ENCODE data around the gene ZBTB16.

Gene ZBTB16

GRCh38 chr11:114149689-114150407 lies 90.3 kb downstream of the ZBTB16 start:
- TF ChIP-seq CTCF (IDR thresholded peaks at IDR 0.05; ENCODE audit: insufficient read depth, missing control alignments): no peak
- no peak for DNase-seq (ENCODE audit: insufficient read length, low spot score)
- FAIRE-seq: no peak

GRCh38 chr11:114150671-114151070 lies 91.2 kb downstream of the ZBTB16 start:
- no peak for TF ChIP-seq CTCF (IDR thresholded peaks at IDR 0.05; ENCODE audit: insufficient read depth, missing control alignments)
- DNase-seq (ENCODE audit: insufficient read length, low spot score) (no peak), FAIRE-seq (no peak)

- TF ChIP-seq CTCF (IDR thresholded peaks at IDR 0.05; ENCODE audit: insufficient read depth, missing control alignments): no peak
- FAIRE-seq: no peak
Observed at GRCh38 chr11:114151631-114152030, 92.1 kb downstream of the ZBTB16 start.

DNA sequence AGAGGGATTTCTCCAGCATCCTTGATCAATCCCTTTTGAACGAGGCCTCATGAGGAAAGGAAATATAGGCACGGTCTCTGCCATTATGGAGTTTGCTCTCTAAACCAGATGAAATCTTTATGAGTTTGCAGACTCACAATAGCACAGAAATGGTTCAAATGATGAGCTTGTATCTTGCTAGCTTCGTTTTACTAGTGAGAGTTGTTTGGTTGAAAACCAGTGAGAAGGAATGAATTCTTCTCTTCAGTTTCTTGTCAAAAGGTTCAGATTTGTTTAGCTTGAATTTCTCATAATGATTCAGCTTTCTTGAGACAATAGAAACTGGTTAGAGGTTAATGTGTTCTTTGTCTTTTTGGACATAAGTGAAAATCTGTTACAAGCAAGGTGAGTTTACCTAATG lies 92.7 kb downstream of the ZBTB16 start:
- no peak for TF ChIP-seq CTCF (IDR thresholded peaks at IDR 0.05; ENCODE audit: insufficient read depth, missing control alignments)
- DNase-seq (ENCODE audit: insufficient read length, low spot score): no peak
- no peak for FAIRE-seq

More at GRCh38 chr11:114151631-114152030, 92.1 kb downstream of the ZBTB16 start:
- no peak for DNase-seq (ENCODE audit: insufficient read length, low spot score)

DNA sequence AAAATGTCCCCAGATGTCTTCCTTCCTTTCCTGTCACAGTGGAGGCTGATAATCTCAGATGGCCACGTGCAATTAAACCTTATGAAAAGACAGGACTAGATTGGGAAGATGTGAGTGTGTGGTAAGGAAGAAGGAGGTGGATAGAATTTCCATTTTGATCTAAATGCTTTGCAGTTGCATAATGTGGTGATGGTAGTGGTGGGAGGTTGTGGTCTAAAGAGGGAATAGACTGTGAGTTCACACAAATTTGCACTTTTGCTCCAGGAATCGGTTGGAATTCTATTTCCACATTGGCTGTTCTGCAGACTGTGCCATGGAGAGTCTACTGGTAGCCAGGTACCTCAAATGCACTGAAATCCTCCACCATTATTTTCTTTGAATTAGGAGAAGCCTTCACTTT lies 93.3 kb downstream of the ZBTB16 start:
- FAIRE-seq: no peak
- DNase-seq (ENCODE audit: insufficient read length, low spot score): no peak
- no peak for TF ChIP-seq CTCF (IDR thresholded peaks at IDR 0.05; ENCODE audit: insufficient read depth, missing control alignments)

DNA sequence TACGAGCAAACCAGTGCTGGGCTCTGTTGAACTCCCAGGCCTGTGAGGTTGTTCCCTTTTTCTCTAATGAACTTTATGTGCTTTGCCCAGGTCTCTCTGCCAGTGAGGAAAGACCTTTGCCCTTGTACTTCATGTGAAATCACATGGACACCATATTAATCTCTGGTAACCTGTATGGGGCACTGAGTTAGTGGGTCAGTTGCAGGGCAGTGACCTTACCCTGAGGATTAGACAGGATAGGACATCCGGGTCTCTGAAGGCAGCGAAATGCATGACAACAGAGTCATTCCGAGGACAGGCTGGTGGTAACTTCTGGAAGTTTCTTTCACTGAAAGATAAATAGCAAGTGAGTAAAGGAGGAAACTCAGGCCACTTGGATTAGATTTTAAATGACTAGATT lies 93.7 kb downstream of the ZBTB16 start:
- FAIRE-seq (no peak), DNase-seq (ENCODE audit: insufficient read length, low spot score) (no peak)
- TF ChIP-seq CTCF (IDR thresholded peaks at IDR 0.05; ENCODE audit: insufficient read depth, missing control alignments): no peak

DNA sequence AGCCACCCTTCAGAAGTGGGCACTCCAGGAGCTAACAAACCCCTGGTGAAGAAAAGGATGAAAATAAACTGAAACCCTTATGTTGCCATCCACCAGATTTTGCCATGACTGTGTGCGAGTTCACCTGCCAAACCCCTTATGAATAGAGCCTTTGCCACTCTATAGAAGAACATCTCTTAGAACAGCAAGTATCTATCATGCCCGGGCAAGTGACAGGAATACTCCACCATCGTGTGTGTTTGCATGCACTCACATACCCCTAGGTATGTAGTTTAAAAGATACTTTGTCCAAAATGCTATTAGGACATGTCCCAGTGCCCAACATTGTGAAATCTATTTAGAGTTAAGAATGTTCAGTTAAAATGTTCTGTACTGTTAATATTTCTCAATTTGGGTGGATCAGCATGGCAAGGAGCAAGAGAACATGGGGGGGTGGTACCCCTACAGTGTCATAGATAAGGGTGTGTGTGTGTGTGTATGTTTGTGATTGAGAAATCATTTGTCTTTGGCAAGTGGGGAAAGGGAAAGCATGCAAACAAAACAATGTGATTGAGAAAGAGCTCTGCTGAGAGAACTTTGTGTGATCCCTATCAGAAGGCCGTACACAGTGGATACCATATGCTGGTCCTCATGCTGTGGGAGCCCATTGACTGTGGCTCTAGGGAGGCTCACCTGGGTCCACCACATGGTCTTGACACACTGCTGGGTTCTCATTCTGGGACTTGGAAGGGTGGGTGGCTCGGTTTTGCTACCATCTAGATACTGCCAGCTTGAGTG lies 94.9 kb downstream of the ZBTB16 start:
- no peak for TF ChIP-seq CTCF (IDR thresholded peaks at IDR 0.05; ENCODE audit: insufficient read depth, missing control alignments)
- DNase-seq (ENCODE audit: insufficient read length, low spot score) (no peak), FAIRE-seq (no peak)

Measured in D721Med (cell line).